GF-D8 (cell line): ENCODE measurements around the gene CLCA4.
"Not testable (repeated sequence)": the region's sequence is repeated elsewhere in the genome, so short reads cannot be mapped to it uniquely, and the experiment has no call there.

Experiments
- DNase-seq: peaks from one replicate; lab custom pipeline; 2025; lab: John Stamatoyannopoulos, UW

CLCA4 gene

GRCh38 chr1:86527306-86527705, 19.6 kb upstream of the CLCA4 start:
- no peak for DNase-seq

- no peak for DNase-seq
Measured at GRCh38 chr1:86530211-86530845, 16.6 kb upstream of the CLCA4 start.

GRCh38 chr1:86537928-86538695, 8.8 kb upstream of the CLCA4 start:
- DNase-seq: no peak

- no peak for DNase-seq
Measured at GRCh38 chr1:86538775-86539174, 8.1 kb upstream of the CLCA4 start.

GRCh38 chr1:86541859-86542258, 5.0 kb upstream of the CLCA4 start:
- DNase-seq: no peak

- no peak for DNase-seq
Measured at GRCh38 chr1:86542631-86543030, 4.2 kb upstream of the CLCA4 start.

- no peak for DNase-seq
Measured at GRCh38 chr1:86548839-86549238, 2.0 kb downstream of the CLCA4 start.

- no peak for DNase-seq
Measured at GRCh38 chr1:86551305-86551704, 4.4 kb downstream of the CLCA4 start.

GRCh38 chr1:86552376-86552775, 5.5 kb downstream of the CLCA4 start:
- no peak for DNase-seq

GRCh38 chr1:86557739-86558138, 10.9 kb downstream of the CLCA4 start:
- DNase-seq: no peak

- no peak for DNase-seq
Measured at GRCh38 chr1:86563849-86564248, 17.0 kb downstream of the CLCA4 start.

- DNase-seq: no peak
Measured at GRCh38 chr1:86567341-86567740, 20.5 kb downstream of the CLCA4 start.

- DNase-seq: no peak
Measured at GRCh38 chr1:86567878-86568277, 21.0 kb downstream of the CLCA4 start.

GRCh38 chr1:86573763-86574484, 27.0 kb downstream of the CLCA4 start:
- no peak for DNase-seq

- DNase-seq: no peak
Measured at GRCh38 chr1:86581231-86581630, 34.4 kb downstream of the CLCA4 start.

GRCh38 chr1:86582161-86582560, 35.3 kb downstream of the CLCA4 start:
- no peak for DNase-seq

GRCh38 chr1:86583032-86583431, 36.2 kb downstream of the CLCA4 start:
- no peak for DNase-seq

- DNase-seq: no peak
Measured at GRCh38 chr1:86583593-86583992, 36.7 kb downstream of the CLCA4 start.

GRCh38 chr1:86594284-86594770, 47.4 kb downstream of the CLCA4 start:
- no peak for DNase-seq

- DNase-seq: no peak
Measured at GRCh38 chr1:86596224-86596623, 49.3 kb downstream of the CLCA4 start.

- no peak for DNase-seq
Measured at GRCh38 chr1:86596741-86597290, 49.9 kb downstream of the CLCA4 start.

- DNase-seq: not testable (repeated sequence)
Measured at GRCh38 chr1:86606080-86606479, 59.2 kb downstream of the CLCA4 start.

- no peak for DNase-seq
Measured at GRCh38 chr1:86616433-86616832, 69.6 kb downstream of the CLCA4 start.
